Natural killer cell (primary cell): Measurements from ENCODE around the gene RGS8. TPM values are rescaled to one million over a fixed set of nuclear protein-coding genes. Genes with fewer than 3 reads are reported as not detected.

Source experiments
- ATAC-seq, 3 donors: fragments of 150-1000 bp in 2 of 3; fragments of 200-7000 bp in 1 of 3; cut with Tn5 transposase; 1 replicate in 1 of 3; 2 replicates in 2 of 3; pipeline ENCODE4 v1.10.0; 2021; ENCODE audit warnings: mild to moderate bottlenecking in 2 of 3, moderate library complexity in 2 of 3
- DNase-seq, 2 donors: peaks; one replicate each; pipeline versions ENCODE4 v3.0.0 to v3.0.0-alpha.2; 2013 to 2021; ENCODE audit warnings: mixed read lengths in 1 of 2
- H3K27ac ChIP-seq: one replicate; pipeline ENCODE4 v1.5.1; 2013; ENCODE audit warnings: mild to moderate bottlenecking, low read length
- H3K27me3 ChIP-seq: one replicate; pipeline ENCODE4 v1.6.1; 2013; ENCODE audit warnings: low read length; ENCODE audit not compliant: control insufficient read depth, insufficient read depth
- H3K36me3 ChIP-seq: one replicate; pipeline ENCODE4 v1.6.1; 2013; ENCODE audit warnings: low read length; ENCODE audit not compliant: control insufficient read depth, insufficient read depth
- H3K4me1 ChIP-seq: one replicate; pipeline ENCODE4 v1.6.1; 2013; ENCODE audit warnings: low read length; ENCODE audit not compliant: control insufficient read depth, insufficient read depth
- H3K4me3 ChIP-seq: one replicate; pipeline ENCODE4 v1.5.1; 2013; ENCODE audit warnings: low read length
- H3K9me3 ChIP-seq: one replicate; pipeline ENCODE4 v1.6.1; 2013; ENCODE audit warnings: low read length; ENCODE audit not compliant: control insufficient read depth, insufficient read depth
- H3K27ac Mint-ChIP-seq, 2 donors: one replicate each; pipeline ENCODE4 v1.8.0; 2022; ENCODE audit warnings: mild to moderate bottlenecking in 2 of 2, mixed read lengths in 2 of 2, moderate library complexity in 1 of 2
- H3K27me3 Mint-ChIP-seq, 2 donors: one replicate each; pipeline ENCODE4 v1.8.0; 2022; ENCODE audit warnings: low read depth in 2 of 2, mixed read lengths in 2 of 2
- H3K36me3 Mint-ChIP-seq: one replicate; pipeline ENCODE4 v1.8.0; 2022; ENCODE audit warnings: mixed read lengths
- H3K4me1 Mint-ChIP-seq, 2 donors: one replicate each; pipeline ENCODE4 v1.8.0; 2022; ENCODE audit warnings: mixed read lengths in 2 of 2
- H3K4me3 Mint-ChIP-seq: one replicate; pipeline ENCODE4 v1.8.0; 2022; ENCODE audit warnings: mild to moderate bottlenecking, moderate library complexity, mixed read lengths
- H3K9me3 Mint-ChIP-seq, 2 donors: one replicate each; pipeline ENCODE4 v1.8.0; 2022; ENCODE audit warnings: mixed read lengths in 2 of 2
- WGBS: methylation state at CpG from one replicate; pipeline ENCODE4 v1.1.7; 2013; ENCODE audit warnings: missing lambda C conversion rate; ENCODE audit not compliant: insufficient coverage; 5-methylcytosine and 5-hydroxymethylcytosine counted together
- intact Hi-C: fragments of 100-400 bp; cut with micrococcal nuclease; formaldehyde crosslinking; loops from one replicate; pipeline ENCODE4 v1.14.2; 2022
- total RNA-seq, 4 donors: library from RNA; stranded (reverse); fragments of 120-200 nt in 1 of 4; gene quantifications; one replicate each; pipeline versions ENCODE4 v1.2.3 to v1.2.4, GENCODE V29; 2013 to 2022
- TF ChIP-seq, protein P1 (sequence below): fragments of 200-600 bp; IDR thresholded peaks from one replicate; pipeline ENCODE4 v1.8.0; 2022; ENCODE audit warnings: antibody characterized with exemption

Gene RGS8
- total RNA-seq, 3 donors from 2014 or later (not counting 1 experiment from before 2014, with no cell fraction given): not detected

DNA sequence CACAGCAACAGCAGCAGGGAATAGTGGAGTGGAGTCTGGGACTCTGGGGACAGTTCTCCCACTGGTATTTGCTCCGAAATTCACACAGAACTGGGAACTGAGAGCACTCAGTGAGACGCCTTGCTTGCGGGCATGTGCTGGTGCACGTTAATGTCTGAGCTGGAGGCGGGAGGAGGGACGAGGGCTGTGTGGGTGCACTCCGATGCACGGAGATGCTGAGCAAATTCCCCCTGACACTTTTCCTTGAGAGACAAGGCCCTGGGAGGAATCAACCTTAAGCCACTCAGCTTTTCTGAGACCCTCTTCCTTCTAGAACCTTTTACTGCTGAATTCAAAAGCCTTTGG lies 2.8 kb downstream of the RGS8 start:
- intact Hi-C loops: no loop called here

DNA sequence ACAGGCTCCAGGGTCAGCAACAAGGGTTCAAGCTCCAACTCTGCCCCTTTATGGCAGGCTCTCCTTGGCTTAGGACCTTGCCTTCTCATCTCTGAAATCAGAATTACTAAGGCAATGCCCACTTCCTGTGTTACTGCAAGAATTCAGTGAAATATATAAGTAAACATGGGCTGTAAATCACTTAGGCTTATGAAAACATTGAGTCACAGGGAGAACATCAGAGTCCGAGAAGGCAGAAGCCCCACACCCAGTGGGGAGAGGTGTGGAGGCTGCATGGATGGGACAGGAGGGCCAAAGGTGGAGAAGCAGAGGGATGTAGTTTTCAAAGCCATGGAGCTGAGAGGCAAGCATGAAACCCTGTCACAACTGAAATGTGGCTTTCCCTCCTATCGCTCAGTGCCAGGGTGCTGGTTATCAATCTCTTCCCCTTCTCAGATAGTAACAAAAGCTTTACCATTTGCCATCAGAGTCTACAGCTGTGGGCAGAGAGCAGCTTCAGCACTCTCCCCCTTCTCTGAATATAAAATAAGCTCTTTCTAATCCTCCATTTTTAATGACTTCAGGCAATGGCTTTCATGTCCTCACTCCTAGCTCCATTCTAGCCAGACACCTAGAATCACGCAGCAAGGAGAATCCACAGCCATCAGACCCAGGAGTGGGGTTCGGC lies 3.4 kb downstream of the RGS8 start:
- intact Hi-C loops: no loop called here
- Histone ChIP-seq H3K4me1 (no peaks in the 10 kb centered on the region), H3K4me3 (no peak overlapping the region), H3K36me3 (no peaks in the 10 kb centered on the region), H3K27me3 (no peaks in the 10 kb centered on the region), H3K9me3 (no peaks in the 10 kb centered on the region), H3K27ac (no peak overlapping the region)
- Mint-ChIP-seq H3K4me1 (no peaks in the 10 kb centered on the region), H3K27me3 (peaks cover 22 to 25% of the 10 kb centered on the region in 2 donors), H3K36me3 (no peaks in the 10 kb centered on the region), H3K4me3 (no peak overlapping the region), H3K9me3 (no peaks in the 10 kb centered on the region), H3K27ac (no peak overlapping the region)
- TF ChIP-seq, protein P1, sequence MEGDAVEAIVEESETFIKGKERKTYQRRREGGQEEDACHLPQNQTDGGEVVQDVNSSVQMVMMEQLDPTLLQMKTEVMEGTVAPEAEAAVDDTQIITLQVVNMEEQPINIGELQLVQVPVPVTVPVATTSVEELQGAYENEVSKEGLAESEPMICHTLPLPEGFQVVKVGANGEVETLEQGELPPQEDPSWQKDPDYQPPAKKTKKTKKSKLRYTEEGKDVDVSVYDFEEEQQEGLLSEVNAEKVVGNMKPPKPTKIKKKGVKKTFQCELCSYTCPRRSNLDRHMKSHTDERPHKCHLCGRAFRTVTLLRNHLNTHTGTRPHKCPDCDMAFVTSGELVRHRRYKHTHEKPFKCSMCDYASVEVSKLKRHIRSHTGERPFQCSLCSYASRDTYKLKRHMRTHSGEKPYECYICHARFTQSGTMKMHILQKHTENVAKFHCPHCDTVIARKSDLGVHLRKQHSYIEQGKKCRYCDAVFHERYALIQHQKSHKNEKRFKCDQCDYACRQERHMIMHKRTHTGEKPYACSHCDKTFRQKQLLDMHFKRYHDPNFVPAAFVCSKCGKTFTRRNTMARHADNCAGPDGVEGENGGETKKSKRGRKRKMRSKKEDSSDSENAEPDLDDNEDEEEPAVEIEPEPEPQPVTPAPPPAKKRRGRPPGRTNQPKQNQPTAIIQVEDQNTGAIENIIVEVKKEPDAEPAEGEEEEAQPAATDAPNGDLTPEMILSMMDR: no peak
- 70% methylated on average over 4 of the region's 4 CpGs for WGBS
- DNase-seq (no peak), ATAC-seq (no peak)

More for the DNA sequence above, 2.8 kb downstream of the RGS8 start:
- Mint-ChIP-seq H3K4me3 (no peak overlapping the region), H3K9me3 (no peaks in the 10 kb centered on the region), H3K27ac (no peak overlapping the region), H3K36me3 (no peaks in the 10 kb centered on the region), H3K27me3 (peaks cover 22 to 25% of the 10 kb centered on the region in 2 donors), H3K4me1 (no peaks in the 10 kb centered on the region)
- DNase-seq (no peak), ATAC-seq (no peak)
- WGBS: 85% methylated on average over 8 of the region's 8 CpGs
- Histone ChIP-seq H3K36me3 (no peaks in the 10 kb centered on the region), H3K27ac (no peak overlapping the region), H3K4me3 (no peak overlapping the region), H3K4me1 (no peaks in the 10 kb centered on the region), H3K27me3 (no peaks in the 10 kb centered on the region), H3K9me3 (no peaks in the 10 kb centered on the region)
- TF ChIP-seq, protein P1: no peak

DNA sequence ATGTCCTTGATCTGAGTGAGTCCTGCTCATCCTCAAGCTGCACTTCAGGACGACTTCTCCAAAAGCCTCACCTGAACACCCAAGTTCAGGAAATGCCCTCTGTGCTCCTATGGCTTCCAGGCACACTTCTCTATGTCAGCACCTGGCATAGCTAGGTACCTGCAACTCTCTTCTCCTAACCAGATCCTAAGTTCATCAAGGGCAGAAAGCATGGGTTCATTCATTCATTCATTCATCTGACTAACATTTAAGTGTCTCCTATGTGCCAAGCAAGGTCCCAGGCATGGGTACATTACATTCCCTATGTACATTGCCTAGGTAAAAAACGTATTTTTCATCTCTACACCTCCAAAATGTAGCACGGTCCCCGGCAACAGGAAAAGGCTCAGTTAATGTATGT lies 4.0 kb downstream of the RGS8 start:
- ATAC-seq: no peak
- H3K27ac Mint-ChIP-seq: no peak overlapping the region

More for the DNA sequence above, 4.0 kb downstream of the RGS8 start:
- Histone ChIP-seq H3K27ac (no peak overlapping the region), H3K27me3 (no peaks in the 10 kb centered on the region), H3K4me1 (no peaks in the 10 kb centered on the region), H3K36me3 (no peaks in the 10 kb centered on the region), H3K4me3 (no peak overlapping the region), H3K9me3 (no peaks in the 10 kb centered on the region)
- WGBS: 83% methylated on average over 4 of the region's 4 CpGs
- Mint-ChIP-seq H3K36me3 (no peaks in the 10 kb centered on the region), H3K27me3 (peaks cover 22 to 28% of the 10 kb centered on the region in 2 donors), H3K4me3 (no peak overlapping the region), H3K4me1 (no peaks in the 10 kb centered on the region), H3K9me3 (no peaks in the 10 kb centered on the region)
- intact Hi-C loops: no loop called here
- TF ChIP-seq, protein P1: no peak
- DNase-seq: no peak
